WTC11 (cell line): ENCODE measurements around the gene C16orf54. TPM values are rescaled to one million over a fixed set of nuclear protein-coding genes. Genes with fewer than 3 reads are reported as not detected.
A peak's percentile ranks its signal among the peaks of the same experiment; 100 is the strongest.

Experiments used
- ATAC-seq: fragments of 200-7000 bp; cut with Tn5 transposase; 2 replicates; pipeline ENCODE4 v1.10.0; 2021; ENCODE audit warnings: mild to moderate bottlenecking, moderate library complexity
- CTCF ChIA-PET: fragments of 300-600 bp; sonication (Branson Sonifier 250); formaldehyde crosslinking; loops from one replicate; lab custom pipeline; 2021; ENCODE audit warnings: antibody characterized with exemption; lab: Charles Lee
- POLR2A ChIA-PET: fragments of 350-600 bp; sonication (Branson Sonifier 250); formaldehyde crosslinking; loops from one replicate; lab custom pipeline; 2021; ENCODE audit warnings: antibody characterized with exemption; lab: Charles Lee
- DNase-seq: peaks from one replicate; pipeline ENCODE4 v3.0.0; 2021; ENCODE audit warnings: low spot score
- H3K27ac Mint-ChIP-seq: 2 replicates; pipeline ENCODE4 v1.8.0; 2021; ENCODE audit warnings: mixed read lengths
- H3K27me3 Mint-ChIP-seq: 2 replicates; pipeline ENCODE4 v1.8.0; 2021; ENCODE audit warnings: low read depth, mild to moderate bottlenecking, moderate library complexity, mixed read lengths
- H3K36me3 Mint-ChIP-seq: 2 replicates; pipeline ENCODE4 v1.8.0; 2021; ENCODE audit warnings: mixed read lengths
- H3K4me1 Mint-ChIP-seq: 2 replicates; pipeline ENCODE4 v1.8.0; 2022; ENCODE audit warnings: mixed read lengths
- H3K4me3 Mint-ChIP-seq: 2 replicates; pipeline ENCODE4 v1.8.0; 2021; ENCODE audit warnings: mild to moderate bottlenecking, moderate library complexity, mixed read lengths
- H3K9me3 Mint-ChIP-seq: 2 replicates; pipeline ENCODE4 v1.8.0; 2021; ENCODE audit warnings: mixed read lengths
- AR ChIP-seq: fragments of 250-450 bp; sonication (Bioruptor Pico); IDR thresholded peaks from 2 replicates; pipeline ENCODE4 v1.9.0; 2021; ENCODE audit warnings: mild to moderate bottlenecking
- ATF2 ChIP-seq: sonication (generic); formaldehyde crosslinking; IDR thresholded peaks from 2 replicates; pipeline ENCODE4 v1.8.1; 2022; ENCODE audit warnings: low read depth, missing genetic modification reagents, borderline replicate concordance
- ATF6 ChIP-seq: sonication (generic); formaldehyde crosslinking; IDR thresholded peaks from 2 replicates; pipeline ENCODE4 v1.8.1; 2023; ENCODE audit warnings: mild to moderate bottlenecking, missing genetic modification reagents
- CDX4 ChIP-seq: fragments of 250-450 bp; sonication (Bioruptor Pico); IDR thresholded peaks from 2 replicates; pipeline ENCODE4 v1.9.0; 2021; ENCODE audit warnings: moderate library complexity, mild to moderate bottlenecking, inconsistent platforms, borderline replicate concordance
- ELF4 ChIP-seq: sonication (generic); formaldehyde crosslinking; IDR thresholded peaks from 2 replicates; pipeline ENCODE4 v1.8.1; 2022; ENCODE audit warnings: low read depth, mild to moderate bottlenecking, moderate library complexity, missing genetic modification reagents
- EMX1 ChIP-seq: fragments of 250-450 bp; sonication (Bioruptor Pico); IDR thresholded peaks from 2 replicates; pipeline ENCODE4 v1.8.0; 2021; ENCODE audit warnings: mild to moderate bottlenecking
- FOXK1 ChIP-seq: sonication (generic); formaldehyde crosslinking; IDR thresholded peaks from 2 replicates; pipeline ENCODE4 v1.8.0; 2022; ENCODE audit warnings: mild to moderate bottlenecking, moderate library complexity, missing genetic modification reagents
- HMGA2 ChIP-seq: fragments of 250-450 bp; sonication (Bioruptor Pico); IDR thresholded peaks from 2 replicates; pipeline ENCODE4 v1.4.0; 2021; ENCODE audit warnings: mild to moderate bottlenecking, moderate library complexity
- IRF2 ChIP-seq: sonication (generic); formaldehyde crosslinking; IDR thresholded peaks from 2 replicates; pipeline ENCODE4 v1.8.0; 2022; ENCODE audit warnings: low read depth, missing genetic modification reagents, borderline replicate concordance
- MXD4 ChIP-seq: fragments of 250-450 bp; sonication (Bioruptor Pico); IDR thresholded peaks from 2 replicates; pipeline ENCODE4 v1.8.0; 2021; ENCODE audit warnings: mild to moderate bottlenecking, moderate library complexity, borderline replicate concordance
- NR3C1 ChIP-seq: sonication (generic); formaldehyde crosslinking; conservative IDR thresholded peaks from 2 replicates; pipeline ENCODE4 v1.8.1; 2023; ENCODE audit warnings: low read depth, mild to moderate bottlenecking, missing genetic modification reagents
- OVOL2 ChIP-seq: fragments of 250-450 bp; sonication (Bioruptor Pico); IDR thresholded peaks from 2 replicates; pipeline ENCODE4 v1.9.0; 2021; ENCODE audit warnings: mild to moderate bottlenecking, borderline replicate concordance
- PRRX2 ChIP-seq: fragments of 250-450 bp; sonication (Bioruptor Pico); IDR thresholded peaks from 2 replicates; pipeline ENCODE4 v1.8.0; 2021; ENCODE audit warnings: mild to moderate bottlenecking
- RELA ChIP-seq: sonication (generic); formaldehyde crosslinking; IDR thresholded peaks from 2 replicates; pipeline ENCODE4 v1.8.1; 2022; ENCODE audit warnings: missing genetic modification reagents, mild to moderate bottlenecking, borderline replicate concordance
- USF1 ChIP-seq: sonication (generic); formaldehyde crosslinking; IDR thresholded peaks from 2 replicates; pipeline ENCODE4 v1.8.0; 2022; ENCODE audit warnings: mild to moderate bottlenecking, missing genetic modification reagents
- ZMAT4 ChIP-seq: fragments of 250-450 bp; sonication (Bioruptor Pico); IDR thresholded peaks from 2 replicates; pipeline ENCODE4 v1.9.0; 2021; ENCODE audit warnings: mild to moderate bottlenecking
- ZNF263 ChIP-seq: sonication (generic); formaldehyde crosslinking; IDR thresholded peaks from 2 replicates; pipeline ENCODE4 v1.8.1; 2022; ENCODE audit warnings: low read depth, mild to moderate bottlenecking, moderate library complexity, missing genetic modification reagents
- ZNF416 ChIP-seq: fragments of 250-450 bp; sonication (Bioruptor Pico); IDR thresholded peaks from 2 replicates; pipeline ENCODE4 v1.9.0; 2021; ENCODE audit warnings: mild to moderate bottlenecking, inconsistent platforms
- ZNF425 ChIP-seq: fragments of 250-450 bp; sonication (Bioruptor Pico); conservative IDR thresholded peaks from 2 replicates; pipeline ENCODE4 v1.9.0; 2021; ENCODE audit warnings: mild to moderate bottlenecking
- ZNF671 ChIP-seq: fragments of 250-450 bp; sonication (Bioruptor Pico); IDR thresholded peaks from 2 replicates; pipeline ENCODE4 v1.8.0; 2021; ENCODE audit warnings: mild to moderate bottlenecking
- total RNA-seq: library from RNA; stranded (reverse); gene quantifications from 3 replicates; pipeline ENCODE4 v1.2.3, GENCODE V29; 2021

Gene C16orf54
- total RNA-seq, 1 experiment from 2014 or later, result 0.09 TPM

GRCh38 chr16:29705030-29705429 is 40.8 kb downstream of the C16orf54 start (continued):
- no peak for TF ChIP-seq USF1

- ChIA-PET CTCF (interaction anchor here (0.6 to 5.3 kb wide), 5 partner anchors 13 to 329 kb away, joined by 3 to 73 read pairs (median 4); partner anchors contain the start of genes KIF22 and TLCD3B), POLR2A (no interaction called here)
- ATAC-seq (no peak), DNase-seq (no peak)
- peaks cover 38% of the 10 kb centered on the region for H3K4me1 Mint-ChIP-seq
- H3K4me3 Mint-ChIP-seq, result no peak overlapping the region
- peaks cover 14% of the 10 kb centered on the region for H3K36me3 Mint-ChIP-seq
- H3K9me3 Mint-ChIP-seq, result peaks cover 12% of the 10 kb centered on the region
- TF ChIP-seq PRRX2 (no peak), ATF6 (no peak), RELA (CRISPR knock-in tag) (no peak), OVOL2 (CRISPR knock-in tag) (no peak), NR3C1 (CRISPR knock-in tag) (no peak), ATF2 (CRISPR knock-in tag) (no peak), HMGA2 (no peak), ZMAT4 (CRISPR knock-in tag) (no peak), EMX1 (CRISPR knock-in tag) (no peak), MXD4 (CRISPR knock-in tag) (no peak), CDX4 (CRISPR knock-in tag) (no peak), ELF4 (CRISPR knock-in tag) (no peak), IRF2 (no peak), AR (CRISPR knock-in tag) (no peak), ZNF671 (CRISPR knock-in tag) (no peak), ZNF263 (CRISPR knock-in tag) (no peak), ZNF416 (CRISPR knock-in tag) (no peak), ZNF425 (CRISPR knock-in tag) (no peak), FOXK1 (CRISPR knock-in tag) (no peak)
- H3K27me3 Mint-ChIP-seq, result no peaks in the 10 kb centered on the region
- peak overlapping the region; percentile 78 for H3K27ac Mint-ChIP-seq
These were observed 43.5 kb downstream of the C16orf54 start for GRCh38 chr16:29702269-29702668.
